ENCODE measurements around the gene LIPC.

LIPC gene

GRCh38 chr15:58465866-58466517 is 34.2 kb downstream of the LIPC start:
- in situ Hi-C loops (cut with HindIII; ENCODE audit: low pct_ligation_motif_present, low pct_unique_long_range_greater_than_20kb, low sequenced_read_pairs) = no loop called here
- no peak for DNase-seq

GRCh38 chr15:58466566-58466965 is 34.8 kb downstream of the LIPC start:
- DNase-seq = no peak
- in situ Hi-C loops (cut with HindIII; ENCODE audit: low pct_ligation_motif_present, low pct_unique_long_range_greater_than_20kb, low sequenced_read_pairs) = no loop called here

- DNase-seq = peak; percentile 90
These were observed 35.4 kb downstream of the LIPC start for GRCh38 chr15:58467121-58467721.

GRCh38 chr15:58467722-58468423 is 36.1 kb downstream of the LIPC start:
- DNase-seq = peak; percentile 45
- in situ Hi-C loops (cut with HindIII; ENCODE audit: low pct_ligation_motif_present, low pct_unique_long_range_greater_than_20kb, low sequenced_read_pairs) = no loop called here

More at GRCh38 chr15:58467121-58467721, 35.4 kb downstream of the LIPC start:
- in situ Hi-C loops (cut with HindIII; ENCODE audit: low pct_ligation_motif_present, low pct_unique_long_range_greater_than_20kb, low sequenced_read_pairs) = no loop called here

GRCh38 chr15:58469432-58470353 is 37.9 kb downstream of the LIPC start:
- DNase-seq = peak; percentile 97
- in situ Hi-C loops (cut with HindIII; ENCODE audit: low pct_ligation_motif_present, low pct_unique_long_range_greater_than_20kb, low sequenced_read_pairs) = no loop called here

- DNase-seq = no peak
- in situ Hi-C loops (cut with HindIII; ENCODE audit: low pct_ligation_motif_present, low pct_unique_long_range_greater_than_20kb, low sequenced_read_pairs) = no loop called here
These were observed 39.6 kb downstream of the LIPC start for GRCh38 chr15:58471348-58471747.

GRCh38 chr15:58472221-58472620 is 40.4 kb downstream of the LIPC start:
- DNase-seq = no peak
- in situ Hi-C loops (cut with HindIII; ENCODE audit: low pct_ligation_motif_present, low pct_unique_long_range_greater_than_20kb, low sequenced_read_pairs) = no loop called here

- in situ Hi-C loops (cut with HindIII; ENCODE audit: low pct_ligation_motif_present, low pct_unique_long_range_greater_than_20kb, low sequenced_read_pairs) = no loop called here
- DNase-seq = no peak
These were observed 41.2 kb downstream of the LIPC start for GRCh38 chr15:58472821-58473581.

GRCh38 chr15:58473724-58474123 is 41.9 kb downstream of the LIPC start:
- in situ Hi-C loops (cut with HindIII; ENCODE audit: low pct_ligation_motif_present, low pct_unique_long_range_greater_than_20kb, low sequenced_read_pairs) = no loop called here
- DNase-seq = no peak

- in situ Hi-C loops (cut with HindIII; ENCODE audit: low pct_ligation_motif_present, low pct_unique_long_range_greater_than_20kb, low sequenced_read_pairs) = no loop called here
- no peak for DNase-seq
These were observed 43.0 kb downstream of the LIPC start for GRCh38 chr15:58474741-58475323.

- no peak for DNase-seq
- in situ Hi-C loops (cut with HindIII; ENCODE audit: low pct_ligation_motif_present, low pct_unique_long_range_greater_than_20kb, low sequenced_read_pairs) = no loop called here
These were observed 44.1 kb downstream of the LIPC start for GRCh38 chr15:58475573-58476524.

GRCh38 chr15:58476525-58477162 is 44.9 kb downstream of the LIPC start:
- in situ Hi-C loops (cut with HindIII; ENCODE audit: low pct_ligation_motif_present, low pct_unique_long_range_greater_than_20kb, low sequenced_read_pairs) = no loop called here
- no peak for DNase-seq

- in situ Hi-C loops (cut with HindIII; ENCODE audit: low pct_ligation_motif_present, low pct_unique_long_range_greater_than_20kb, low sequenced_read_pairs) = no loop called here
- no peak for DNase-seq
These were observed 45.4 kb downstream of the LIPC start for GRCh38 chr15:58477170-58477569.

GRCh38 chr15:58478035-58478434 is 46.2 kb downstream of the LIPC start:
- DNase-seq = no peak
- in situ Hi-C loops (cut with HindIII; ENCODE audit: low pct_ligation_motif_present, low pct_unique_long_range_greater_than_20kb, low sequenced_read_pairs) = no loop called here

GRCh38 chr15:58478579-58478978 is 46.8 kb downstream of the LIPC start:
- in situ Hi-C loops (cut with HindIII; ENCODE audit: low pct_ligation_motif_present, low pct_unique_long_range_greater_than_20kb, low sequenced_read_pairs) = no loop called here
- DNase-seq = no peak

- in situ Hi-C loops (cut with HindIII; ENCODE audit: low pct_ligation_motif_present, low pct_unique_long_range_greater_than_20kb, low sequenced_read_pairs) = no loop called here
- no peak for DNase-seq
These were observed 48.1 kb downstream of the LIPC start for GRCh38 chr15:58479941-58480340.
